Testis (tissue), 3 donors: ENCODE results near the gene SLC46A3. TPM values are rescaled to one million over a fixed set of nuclear protein-coding genes. Genes with fewer than 3 reads are reported as not detected.

Source experiments
- DNase-seq: peaks from one replicate; pipeline ENCODE4 v3.0.0-alpha.2; 2019
- H3K27ac ChIP-seq, 2 donors: fragments of 200-600 bp; sonication (generic); one replicate each; pipeline ENCODE4 v1.5.1; 2019
- H3K27me3 ChIP-seq: fragments of 200-600 bp; sonication (generic); one replicate; pipeline ENCODE4 v1.5.1; 2019
- H3K36me3 ChIP-seq: fragments of 200-600 bp; sonication (generic); one replicate; pipeline ENCODE4 v1.5.1; 2017; ENCODE audit warnings: low read depth; ENCODE audit errors: missing control alignments
- H3K4me1 ChIP-seq: fragments of 200-600 bp; sonication (generic); one replicate; pipeline ENCODE4 v1.5.1; 2019
- H3K4me3 ChIP-seq, 2 donors: fragments of 200-600 bp; sonication (generic); one replicate each; pipeline ENCODE4 v1.5.1; 2017 to 2019
- H3K9me3 ChIP-seq: fragments of 200-600 bp; sonication (generic); one replicate; pipeline ENCODE4 v1.5.1; 2017
- POLR2A ChIP-seq: fragments of 450-650 bp; IDR thresholded peaks from one replicate; pipeline ENCODE4 v1.6.1; 2017; ENCODE audit warnings: antibody characterized with exemption, mild to moderate bottlenecking, moderate library complexity
- WGBS, 2 donors: methylation state at CpG; one replicate each; pipeline ENCODE4 v1.1.5; 2018; 5-methylcytosine and 5-hydroxymethylcytosine counted together
- intact Hi-C: fragments of 100-400 bp; cut with DNase I; formaldehyde crosslinking; loops from one replicate; pipeline ENCODE4 v1.15.1; 2023; ENCODE audit warnings: low total_unique reads
- polyA plus RNA-seq: library from polyadenylated mRNA; stranded (reverse); fragments of 350-450 nt; fragmentation: Illumina TruSeq; extraction: RNeasy Lipid Tissue Mini Kit (QIAGEN cat#74804); gene quantifications from one replicate; pipeline ENCODE4 v1.2.3, GENCODE V29; 2014; ENCODE audit warnings: low read depth, low replicate concordance; ENCODE audit not compliant: insufficient read depth
- total RNA-seq, 2 donors: library from RNA; depleted of rRNA; stranded (reverse); fragments of >200 nt; gene quantifications; one replicate each; pipeline ENCODE4 v1.2.3, GENCODE V29; 2016
- TF ChIP-seq, protein P1 (sequence below), 3 experiments: fragments of 450-650 bp in 2 of 3; fragments of 200-600 bp in 1 of 3; sonication (generic) in 1 of 3; IDR thresholded peaks; one replicate each; pipeline ENCODE4 v1.5.1; 2016 to 2019; ENCODE audit warnings: antibody characterized with exemption in 3 of 3, mild to moderate bottlenecking in 2 of 3, moderate library complexity in 1 of 3

Gene SLC46A3
- total and polyA plus RNA-seq, 3 donors from 2014 or later: 22.9 to 36.0 (median 30.5) TPM

GRCh38 chr13:28754698-28755545, 36.2 kb upstream of the SLC46A3 start:
- Histone ChIP-seq H3K27me3 (no peaks in the 10 kb centered on the region), H3K27ac (peak overlapping the region; percentile 11 to 26), H3K4me1 (peaks cover 3% of the 10 kb centered on the region), H3K36me3 (no peaks in the 10 kb centered on the region), H3K4me3 (peak overlapping the region; percentile 31 to 43), H3K9me3 (no peaks in the 10 kb centered on the region)
- TF ChIP-seq, protein P1, sequence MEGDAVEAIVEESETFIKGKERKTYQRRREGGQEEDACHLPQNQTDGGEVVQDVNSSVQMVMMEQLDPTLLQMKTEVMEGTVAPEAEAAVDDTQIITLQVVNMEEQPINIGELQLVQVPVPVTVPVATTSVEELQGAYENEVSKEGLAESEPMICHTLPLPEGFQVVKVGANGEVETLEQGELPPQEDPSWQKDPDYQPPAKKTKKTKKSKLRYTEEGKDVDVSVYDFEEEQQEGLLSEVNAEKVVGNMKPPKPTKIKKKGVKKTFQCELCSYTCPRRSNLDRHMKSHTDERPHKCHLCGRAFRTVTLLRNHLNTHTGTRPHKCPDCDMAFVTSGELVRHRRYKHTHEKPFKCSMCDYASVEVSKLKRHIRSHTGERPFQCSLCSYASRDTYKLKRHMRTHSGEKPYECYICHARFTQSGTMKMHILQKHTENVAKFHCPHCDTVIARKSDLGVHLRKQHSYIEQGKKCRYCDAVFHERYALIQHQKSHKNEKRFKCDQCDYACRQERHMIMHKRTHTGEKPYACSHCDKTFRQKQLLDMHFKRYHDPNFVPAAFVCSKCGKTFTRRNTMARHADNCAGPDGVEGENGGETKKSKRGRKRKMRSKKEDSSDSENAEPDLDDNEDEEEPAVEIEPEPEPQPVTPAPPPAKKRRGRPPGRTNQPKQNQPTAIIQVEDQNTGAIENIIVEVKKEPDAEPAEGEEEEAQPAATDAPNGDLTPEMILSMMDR (IDR thresholded peaks at IDR 0.05): no peak
- TF ChIP-seq POLR2A: no peak
- intact Hi-C loops: no loop called here
- DNase-seq: no peak
- WGBS, 2 donors: 41 to 62% methylated on average over 29 to 32 of the region's 32 CpGs

GRCh38 chr13:28753946-28754345, 35.2 kb upstream of the SLC46A3 start:
- no peak for TF ChIP-seq POLR2A
- TF ChIP-seq, protein P1 (IDR thresholded peaks at IDR 0.05): no peak
- peak overlapping the region in 1 of 2 donors; percentile 11 for H3K27ac ChIP-seq
- H3K36me3 ChIP-seq: no peaks in the 10 kb centered on the region
- H3K27me3 ChIP-seq: no peaks in the 10 kb centered on the region
- no peaks in the 10 kb centered on the region for H3K9me3 ChIP-seq
- 56 to 87% methylated on average over 3 of the region's 3 CpGs for WGBS, 2 donors
- intact Hi-C loops: no loop called here
- no peak for DNase-seq
- peaks cover 3% of the 10 kb centered on the region for H3K4me1 ChIP-seq
- H3K4me3 ChIP-seq: no peak overlapping the region

DNA sequence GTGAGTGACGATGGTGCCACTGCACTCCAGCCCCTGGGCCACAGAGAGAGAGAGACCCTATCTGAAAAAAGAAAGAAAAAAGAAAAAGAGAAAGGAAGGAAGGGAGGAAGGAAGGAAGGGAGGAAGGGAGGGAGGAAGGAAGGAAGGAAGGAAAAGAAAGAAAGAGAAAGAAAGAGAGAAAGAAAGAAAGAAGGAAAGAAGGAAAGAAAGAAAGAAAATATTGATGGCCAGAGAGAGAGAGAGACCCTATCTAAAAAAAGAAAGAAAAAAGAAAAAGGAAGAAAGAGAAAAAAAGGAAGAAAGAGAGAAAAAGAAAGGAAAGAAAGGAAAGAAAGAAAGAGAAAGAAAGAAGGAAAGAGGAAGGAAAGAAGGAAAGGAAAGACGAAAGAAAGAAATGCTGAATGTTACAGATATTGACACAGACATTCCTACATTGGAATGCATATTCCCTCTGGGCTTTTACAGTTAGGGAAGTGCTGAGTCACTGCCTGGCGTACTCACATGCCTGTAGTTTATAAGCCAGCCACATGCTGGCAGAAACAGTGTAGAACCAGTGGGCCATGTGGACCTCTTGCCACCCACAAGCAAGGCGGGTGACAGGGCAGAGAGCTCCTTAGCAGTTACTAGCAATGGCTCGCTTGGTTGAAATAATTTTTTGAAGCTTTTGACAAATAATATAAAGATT, 34.6 kb upstream of the SLC46A3 start:
- H3K4me1 ChIP-seq: peaks cover 3% of the 10 kb centered on the region
- peak; percentile 70 for DNase-seq
- no peaks in the 10 kb centered on the region for H3K9me3 ChIP-seq
- WGBS, 2 donors: 59 to 69% methylated on average over 5 of the region's 5 CpGs
- H3K36me3 ChIP-seq: no peaks in the 10 kb centered on the region
- no peaks in the 10 kb centered on the region for H3K27me3 ChIP-seq
- no peak overlapping the region for H3K4me3 ChIP-seq
- intact Hi-C loops: no loop called here
- peak overlapping the region; percentile 18 to 47 for H3K27ac ChIP-seq
- TF ChIP-seq POLR2A: no peak
- TF ChIP-seq, protein P1 (IDR thresholded peaks at IDR 0.05): no peak

- TF ChIP-seq, protein P1 (IDR thresholded peaks at IDR 0.05): no peak
- no peak for TF ChIP-seq POLR2A
- WGBS, 2 donors: 68 to 74% methylated on average over 7 of the region's 7 CpGs
These were observed 32.6 kb upstream of the SLC46A3 start for GRCh38 chr13:28751175-28751960.

More at GRCh38 chr13:28751175-28751960, 32.6 kb upstream of the SLC46A3 start:
- H3K36me3 ChIP-seq: no peaks in the 10 kb centered on the region
- no peak overlapping the region for H3K27ac ChIP-seq
- H3K9me3 ChIP-seq: no peaks in the 10 kb centered on the region
- H3K27me3 ChIP-seq: no peaks in the 10 kb centered on the region
- intact Hi-C loops: no loop called here
- H3K4me3 ChIP-seq: no peak overlapping the region
- H3K4me1 ChIP-seq: peaks cover 3% of the 10 kb centered on the region
- no peak for DNase-seq
